ENCODE data around the gene ADGRB2.

Gene ADGRB2

GRCh38 chr1:31694964-31695313 is 69.2 kb downstream of the ADGRB2 start:
- DNase-seq = no peak

GRCh38 chr1:31694069-31694963 is 69.8 kb downstream of the ADGRB2 start:
- DNase-seq = no peak

- DNase-seq = no peak
Measured at GRCh38 chr1:31693231-31693630, 70.9 kb downstream of the ADGRB2 start.

- no peak for DNase-seq
Measured at GRCh38 chr1:31691951-31692350, 72.2 kb downstream of the ADGRB2 start.

DNA sequence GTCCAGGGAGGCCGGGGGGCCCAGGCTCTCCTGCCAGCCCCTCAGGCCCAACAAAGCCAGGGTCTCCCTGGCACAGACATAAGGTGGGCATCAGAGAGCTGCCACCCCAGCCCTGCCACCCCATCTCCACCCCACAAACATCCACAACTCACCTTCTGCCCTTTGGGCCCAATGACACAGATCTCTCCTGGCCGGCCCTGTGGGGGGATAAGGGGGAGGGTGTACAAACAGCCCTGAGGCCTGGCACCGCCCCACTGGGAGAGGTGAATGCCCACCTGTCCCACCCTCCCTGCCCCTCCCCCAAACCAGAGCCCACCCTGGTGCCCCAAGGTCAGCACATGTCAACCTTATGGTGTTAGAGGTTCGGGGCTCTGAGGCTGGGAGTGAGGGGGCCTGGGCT is 72.7 kb downstream of the ADGRB2 start:
- DNase-seq = no peak

DNA sequence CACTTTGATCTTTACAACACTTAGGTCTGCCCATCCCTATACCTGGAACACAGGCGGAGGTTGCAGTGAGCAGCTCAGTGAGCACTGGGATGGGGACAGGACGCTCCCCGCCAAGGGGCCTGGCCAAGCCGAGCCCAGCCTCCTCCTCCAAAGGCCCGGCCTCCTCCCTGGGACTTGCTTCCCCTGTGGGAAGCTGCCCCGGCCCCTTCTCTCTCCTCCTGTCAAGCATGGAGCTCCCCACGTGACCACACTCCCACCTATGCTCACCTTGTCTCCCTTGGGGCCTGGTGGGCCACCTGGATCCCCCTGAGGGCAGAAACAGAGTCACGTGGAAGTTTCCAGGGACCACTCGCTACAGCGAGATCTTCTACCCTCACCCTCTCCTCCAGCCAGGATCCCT is 73.2 kb downstream of the ADGRB2 start:
- no peak for DNase-seq

DNA sequence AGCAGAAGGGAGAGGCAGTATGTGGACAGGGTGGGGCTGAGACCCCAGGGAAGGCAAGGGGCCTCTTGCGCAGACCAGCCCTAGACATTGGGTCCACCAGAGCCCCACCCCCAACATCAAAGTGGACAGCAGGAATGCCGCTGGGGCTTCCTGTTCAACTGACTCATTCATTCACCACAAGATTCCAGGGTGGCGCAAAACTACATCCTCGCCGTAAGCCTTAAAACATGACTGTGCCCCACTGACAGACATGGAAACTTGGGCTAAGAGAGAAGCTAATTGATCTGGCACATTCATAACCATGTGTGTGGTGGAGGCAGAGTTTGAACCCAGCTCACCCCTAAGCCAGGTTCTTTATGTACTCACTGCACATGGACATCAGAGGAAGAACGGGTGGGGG is 74.3 kb downstream of the ADGRB2 start:
- no peak for DNase-seq

GRCh38 chr1:31689379-31689778 is 74.8 kb downstream of the ADGRB2 start:
- no peak for DNase-seq

DNA sequence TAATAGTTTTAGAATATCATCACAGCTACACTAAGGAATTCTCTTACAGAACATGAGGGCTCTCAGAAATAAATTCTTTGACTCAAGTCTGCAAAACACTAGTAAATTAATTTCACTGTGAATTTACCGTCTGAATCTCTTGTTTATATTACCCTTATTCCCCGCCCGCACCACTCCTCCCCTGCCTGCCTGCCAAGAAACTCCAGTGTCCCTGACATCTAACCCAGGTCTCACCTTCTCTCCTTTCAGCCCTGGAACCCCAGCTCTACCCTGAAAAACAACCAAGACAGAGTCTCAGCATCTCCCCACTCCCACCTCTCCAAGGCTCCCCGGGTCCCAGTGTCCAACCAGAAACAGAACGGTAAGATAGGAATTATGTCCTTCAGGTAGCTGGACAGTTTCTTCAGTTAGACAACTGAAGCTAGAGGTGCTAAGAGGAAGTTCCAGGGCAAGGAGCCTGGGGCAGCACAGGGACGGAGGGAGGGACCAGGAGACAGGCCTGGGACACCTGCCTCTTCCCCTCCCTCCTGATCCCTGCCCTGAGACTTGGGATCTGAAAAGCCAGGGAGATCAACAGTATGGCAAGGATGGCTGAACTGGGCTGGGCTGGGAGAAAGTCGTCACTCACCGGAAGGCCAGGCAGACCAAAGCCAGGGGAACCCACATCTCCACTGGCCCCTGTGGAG is 75.8 kb downstream of the ADGRB2 start:
- no peak for DNase-seq

DNA sequence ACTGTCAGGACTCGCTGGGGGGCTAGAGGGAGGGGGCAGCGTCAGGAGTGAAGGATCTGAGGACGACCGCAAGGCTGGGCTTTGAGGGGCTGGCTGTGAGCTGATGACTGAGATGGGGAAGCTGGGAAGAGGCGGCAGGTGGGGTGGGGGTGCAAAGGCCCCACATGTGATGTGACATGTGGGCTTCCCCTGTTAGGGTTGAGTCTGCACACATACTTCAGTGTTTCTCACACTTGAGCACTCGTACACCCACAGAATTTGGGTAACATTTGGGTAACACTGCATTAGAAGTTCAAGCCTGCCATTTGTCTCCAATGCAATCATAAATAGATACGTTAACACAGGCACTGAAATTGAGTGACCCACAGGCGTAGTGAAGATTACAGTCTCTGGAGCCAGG is 76.5 kb downstream of the ADGRB2 start:
- DNase-seq = no peak

DNA sequence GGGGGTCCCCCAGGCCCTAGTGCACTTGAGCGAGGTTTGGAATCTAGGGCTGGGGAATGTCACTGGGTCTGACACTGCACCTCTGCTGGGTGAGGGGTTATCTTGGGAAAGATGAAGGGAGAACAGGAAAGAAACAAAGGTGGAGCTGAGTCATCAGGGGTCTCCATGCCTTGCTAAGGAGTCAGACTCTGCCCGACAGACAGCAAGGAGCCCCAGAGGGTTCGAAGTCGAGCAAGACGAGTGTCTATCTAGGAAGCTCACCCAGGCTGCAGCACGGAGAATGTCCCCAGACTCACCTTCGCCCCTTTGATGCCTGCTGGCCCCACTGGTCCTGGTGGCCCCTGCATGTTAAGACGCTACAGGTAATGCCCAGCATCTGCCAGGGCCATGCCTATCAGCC is 78.3 kb downstream of the ADGRB2 start:
- no peak for DNase-seq

DNA sequence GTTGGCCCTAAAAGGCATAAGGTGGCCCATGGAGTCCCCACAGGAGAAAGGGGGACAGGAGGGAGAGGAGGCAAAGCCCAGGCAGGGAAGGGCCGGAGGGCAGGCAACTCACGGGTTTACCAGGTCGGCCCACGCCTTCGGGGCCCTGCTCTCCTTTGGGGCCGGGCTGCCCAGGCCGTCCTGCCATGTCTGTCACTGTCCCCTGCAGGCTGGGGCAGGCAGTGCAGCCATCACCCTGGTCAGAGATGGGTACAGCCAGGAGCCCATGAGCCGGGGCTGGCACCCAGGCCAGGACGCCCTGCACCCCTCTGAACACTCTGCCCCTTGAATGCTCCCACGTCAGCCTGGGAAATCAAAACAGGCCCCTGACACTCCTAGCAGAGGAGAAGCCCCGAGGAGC is 80.1 kb downstream of the ADGRB2 start:
- no peak for DNase-seq

DNA sequence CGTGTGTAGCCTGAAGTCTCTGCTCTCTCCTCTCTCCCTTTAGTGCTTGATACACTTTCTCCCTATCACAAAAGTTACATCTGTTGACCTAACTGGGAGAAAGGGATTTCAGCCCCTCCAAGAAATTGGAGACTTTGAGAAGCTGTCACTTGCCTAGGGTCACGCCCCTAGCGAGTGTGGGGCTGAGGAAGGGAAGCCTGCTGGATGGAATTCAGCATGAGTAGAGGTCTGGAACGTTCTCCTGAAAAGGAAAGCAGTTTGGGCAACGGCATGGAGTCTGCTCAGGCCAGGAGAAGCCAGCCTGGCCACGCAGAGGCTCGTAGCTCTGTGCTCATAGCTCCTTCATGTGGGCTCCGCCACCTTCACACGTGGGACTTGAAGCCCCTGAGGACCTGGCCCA is 82.7 kb downstream of the ADGRB2 start:
- no peak for DNase-seq

DNA sequence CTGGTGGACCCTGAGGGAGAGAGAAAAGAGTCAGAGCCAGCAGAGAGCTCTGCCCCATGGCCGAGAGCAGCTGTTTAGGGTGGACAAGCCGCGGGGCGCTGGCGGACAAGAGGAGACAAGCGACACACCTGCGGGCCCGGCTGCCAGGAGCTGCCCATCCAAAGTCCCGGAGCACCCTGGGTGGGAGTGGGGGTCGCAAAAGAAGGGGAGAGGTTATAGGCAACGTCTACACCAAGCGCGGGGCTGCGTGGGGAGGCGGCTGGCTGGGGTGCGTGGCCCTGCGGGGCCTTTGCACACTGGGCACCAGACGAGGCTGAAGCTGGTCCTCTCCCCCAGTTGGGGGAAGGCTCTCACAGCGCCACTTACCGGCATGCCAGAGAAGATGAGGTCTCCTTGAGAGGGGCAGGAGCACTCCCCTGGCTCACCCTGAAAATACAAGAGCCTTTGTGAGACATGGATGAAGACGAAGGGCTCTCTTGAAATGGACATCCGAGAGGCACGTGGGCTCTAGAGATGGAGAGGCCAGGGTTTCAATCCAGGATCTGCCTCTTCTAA is 84.4 kb downstream of the ADGRB2 start:
- no peak for DNase-seq

- DNase-seq = no peak
Measured at GRCh38 chr1:31679091-31679490, 85.0 kb downstream of the ADGRB2 start.

- DNase-seq = no peak
Measured at GRCh38 chr1:31678681-31679080, 85.5 kb downstream of the ADGRB2 start.

GRCh38 chr1:31677949-31678348 is 86.2 kb downstream of the ADGRB2 start:
- no peak for DNase-seq

DNA sequence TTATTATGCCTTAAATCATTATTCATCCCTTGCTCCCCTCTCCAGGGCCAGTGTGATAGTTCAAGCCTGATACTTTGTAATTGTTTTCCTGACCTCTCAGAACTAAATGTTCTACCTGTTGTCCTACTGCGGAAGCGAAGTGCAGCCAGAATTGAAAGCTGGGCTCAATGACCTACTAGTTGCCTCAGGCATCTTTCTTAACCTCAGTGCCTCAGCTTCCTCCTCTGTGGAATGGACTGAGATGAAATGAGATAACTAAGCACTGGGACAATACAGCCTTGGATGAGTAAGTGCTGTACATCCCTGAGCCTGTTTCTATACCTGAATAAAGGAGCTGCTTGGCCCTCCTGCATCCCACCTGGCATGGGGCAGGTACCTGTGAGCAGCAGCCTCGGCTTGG is 86.7 kb downstream of the ADGRB2 start:
- no peak for DNase-seq
